Mucosa of rectum (tissue), 2 donors: Measurements from ENCODE around the gene NOS3.

ENCODE experiments used
- H3K27ac ChIP-seq, 2 donors: one replicate each; pipeline ENCODE4 v1.7.0; 2013; ENCODE audit warnings: inconsistent platforms in 2 of 2, low read depth in 2 of 2, low read length in 2 of 2
- H3K27me3 ChIP-seq, 2 donors: one replicate each; pipeline ENCODE4 v1.7.0; 2013; ENCODE audit warnings: low read length in 2 of 2; ENCODE audit not compliant: control insufficient read depth in 2 of 2, insufficient read depth in 2 of 2
- H3K36me3 ChIP-seq, 2 donors: one replicate each; pipeline ENCODE4 v1.7.0; 2013; ENCODE audit warnings: low read length in 2 of 2; ENCODE audit not compliant: control insufficient read depth in 2 of 2, insufficient read depth in 2 of 2
- H3K4me1 ChIP-seq, 2 donors: one replicate each; pipeline ENCODE4 v1.7.0; 2013; ENCODE audit warnings: low read length in 2 of 2, mild to moderate bottlenecking in 1 of 2; ENCODE audit not compliant: control insufficient read depth in 2 of 2, insufficient read depth in 2 of 2
- H3K4me3 ChIP-seq, 2 donors: one replicate each; pipeline ENCODE4 v1.7.0; 2013; ENCODE audit warnings: low read length in 2 of 2
- H3K9ac ChIP-seq, 2 donors: one replicate each; pipeline ENCODE4 v1.7.0; 2013; ENCODE audit warnings: low read length in 2 of 2, low read depth in 1 of 2, mild to moderate bottlenecking in 1 of 2
- H3K9me3 ChIP-seq, 2 donors: one replicate each; pipeline ENCODE4 v1.7.0; 2013; ENCODE audit warnings: low read length in 2 of 2; ENCODE audit not compliant: control insufficient read depth in 2 of 2
- donor health status: healthy.
- donor health status: Normal muscosa, but diverticular disease.

NOS3 gene

GRCh38 chr7:151057989-151058780 is 67.4 kb downstream of the NOS3 start:
- peak overlapping the region; percentile 88 to 90 for H3K9ac ChIP-seq
- no peaks in the 10 kb centered on the region for H3K9me3 ChIP-seq
- peaks cover 44 to 47% of the 10 kb centered on the region in 2 donors for H3K4me1 ChIP-seq
- H3K36me3 ChIP-seq = no peaks in the 10 kb centered on the region
- peak overlapping the region; percentile 86 to 98 for H3K4me3 ChIP-seq
- H3K27ac ChIP-seq = peak overlapping the region; percentile 97 to 98
- H3K27me3 ChIP-seq = no peaks in the 10 kb centered on the region

- Histone ChIP-seq H3K4me1 (peaks cover 47 to 49% of the 10 kb centered on the region in 2 donors), H3K9me3 (no peaks in the 10 kb centered on the region), H3K9ac (peak overlapping the region; percentile 88 to 90), H3K36me3 (peaks cover 0 to under 1% of the 10 kb centered on the region in 2 donors), H3K27me3 (no peaks in the 10 kb centered on the region), H3K4me3 (peak overlapping the region; percentile 86 to 98), H3K27ac (peak overlapping the region; percentile 97 to 98)
Observed at GRCh38 chr7:151058781-151059366, 68.1 kb downstream of the NOS3 start.

- no peaks in the 10 kb centered on the region for H3K27me3 ChIP-seq
- H3K9me3 ChIP-seq = no peaks in the 10 kb centered on the region
- H3K4me3 ChIP-seq = peak within 1 kb of the TSS; percentile 86 to 98
- H3K36me3 ChIP-seq = peaks cover 0 to 6% of the 10 kb centered on the region in 2 donors
- H3K9ac ChIP-seq = peak within 1 kb of the TSS; percentile 88 to 90
- H3K27ac ChIP-seq = peak within 1 kb of the TSS; percentile 97 to 98
- H3K4me1 ChIP-seq = peaks cover 47 to 49% of the 10 kb centered on the region in 2 donors
Observed at GRCh38 chr7:151059367-151060112, 68.7 kb downstream of the NOS3 start, which contains the start of gene SLC4A2. Gene SLC4A2 (plus strand): TSS chr7:151059589. CDS start chr7:151061988, 2,399 bp downstream.

GRCh38 chr7:151060113-151060415 is 69.2 kb downstream of the NOS3 start:
- peak overlapping the region; percentile 63 to 90 for H3K9ac ChIP-seq
- H3K9me3 ChIP-seq = no peaks in the 10 kb centered on the region
- peak overlapping the region; percentile 86 to 98 for H3K4me3 ChIP-seq
- H3K27me3 ChIP-seq = no peaks in the 10 kb centered on the region
- H3K4me1 ChIP-seq = peaks cover 47 to 49% of the 10 kb centered on the region in 2 donors
- H3K27ac ChIP-seq = peak overlapping the region; percentile 97 to 98
- peaks cover 3 to 10% of the 10 kb centered on the region in 2 donors for H3K36me3 ChIP-seq

GRCh38 chr7:151060416-151061212 is 69.8 kb downstream of the NOS3 start:
- H3K9ac ChIP-seq = peak overlapping the region; percentile 63 to 90
- H3K36me3 ChIP-seq = peaks cover 5 to 15% of the 10 kb centered on the region in 2 donors
- peaks cover 47 to 49% of the 10 kb centered on the region in 2 donors for H3K4me1 ChIP-seq
- H3K4me3 ChIP-seq = peak overlapping the region; percentile 86 to 98
- H3K9me3 ChIP-seq = no peaks in the 10 kb centered on the region
- H3K27ac ChIP-seq = peak overlapping the region; percentile 97 to 98
- no peaks in the 10 kb centered on the region for H3K27me3 ChIP-seq

GRCh38 chr7:151061213-151062110 is 70.6 kb downstream of the NOS3 start:
- H3K9me3 ChIP-seq = no peaks in the 10 kb centered on the region
- peak overlapping the region in 1 of 2 donors; percentile 14 for H3K9ac ChIP-seq
- H3K4me3 ChIP-seq = peak overlapping the region; percentile 19 to 86
- peaks cover 47 to 49% of the 10 kb centered on the region in 2 donors for H3K4me1 ChIP-seq
- peak overlapping the region in 1 of 2 donors; percentile 70 for H3K27ac ChIP-seq
- no peaks in the 10 kb centered on the region for H3K27me3 ChIP-seq
- peaks cover 9 to 18% of the 10 kb centered on the region in 2 donors for H3K36me3 ChIP-seq

- peak overlapping the region in 1 of 2 donors; percentile 70 for H3K27ac ChIP-seq
- peak overlapping the region in 1 of 2 donors; percentile 48 for H3K4me3 ChIP-seq
- H3K9me3 ChIP-seq = no peaks in the 10 kb centered on the region
- H3K4me1 ChIP-seq = peaks cover 41 to 44% of the 10 kb centered on the region in 2 donors
- peaks cover 13 to 20% of the 10 kb centered on the region in 2 donors for H3K36me3 ChIP-seq
- no peaks in the 10 kb centered on the region for H3K27me3 ChIP-seq
- no peak overlapping the region for H3K9ac ChIP-seq
Observed at GRCh38 chr7:151062111-151062398, 71.2 kb downstream of the NOS3 start.

- Histone ChIP-seq H3K27ac (peak overlapping the region; percentile 70 to 75), H3K9ac (peak overlapping the region in 1 of 2 donors; percentile 73), H3K27me3 (no peaks in the 10 kb centered on the region), H3K9me3 (no peaks in the 10 kb centered on the region), H3K4me1 (peaks cover 37 to 39% of the 10 kb centered on the region in 2 donors), H3K4me3 (peak overlapping the region; percentile 61 to 70), H3K36me3 (peaks cover 16 to 25% of the 10 kb centered on the region in 2 donors)
Observed at GRCh38 chr7:151062399-151063211, 71.8 kb downstream of the NOS3 start.
